NCI-H748 (cell line): ENCODE measurements around the gene LAMC3.

Experiments used
- DNase-seq: peaks from one replicate; lab custom pipeline; 2025; ENCODE audit not compliant: unreplicated experiment; lab: John Stamatoyannopoulos, UW

The LAMC3 gene

DNA sequence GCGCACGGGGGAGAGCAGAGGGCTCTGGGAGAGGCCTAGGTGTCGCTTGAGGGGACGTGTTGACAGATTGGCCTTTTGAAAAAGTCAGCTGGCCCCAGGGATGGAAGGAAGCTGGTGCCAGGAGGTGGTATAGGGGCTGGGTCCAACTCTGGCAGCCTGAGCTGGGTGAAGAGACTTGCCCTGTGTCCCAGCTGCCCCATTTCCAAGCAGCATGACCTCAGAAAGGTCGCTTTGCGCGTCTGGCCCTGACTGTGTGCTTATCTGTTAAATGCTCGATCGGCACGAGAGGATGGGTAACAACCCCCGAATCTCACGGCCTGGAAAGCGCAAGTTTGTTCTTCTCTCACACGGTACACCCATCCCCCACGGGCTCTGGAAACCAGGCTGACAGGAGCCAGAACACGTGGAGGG, 31.2 kb upstream of the LAMC3 start:
- DNase-seq, result no peak

DNA sequence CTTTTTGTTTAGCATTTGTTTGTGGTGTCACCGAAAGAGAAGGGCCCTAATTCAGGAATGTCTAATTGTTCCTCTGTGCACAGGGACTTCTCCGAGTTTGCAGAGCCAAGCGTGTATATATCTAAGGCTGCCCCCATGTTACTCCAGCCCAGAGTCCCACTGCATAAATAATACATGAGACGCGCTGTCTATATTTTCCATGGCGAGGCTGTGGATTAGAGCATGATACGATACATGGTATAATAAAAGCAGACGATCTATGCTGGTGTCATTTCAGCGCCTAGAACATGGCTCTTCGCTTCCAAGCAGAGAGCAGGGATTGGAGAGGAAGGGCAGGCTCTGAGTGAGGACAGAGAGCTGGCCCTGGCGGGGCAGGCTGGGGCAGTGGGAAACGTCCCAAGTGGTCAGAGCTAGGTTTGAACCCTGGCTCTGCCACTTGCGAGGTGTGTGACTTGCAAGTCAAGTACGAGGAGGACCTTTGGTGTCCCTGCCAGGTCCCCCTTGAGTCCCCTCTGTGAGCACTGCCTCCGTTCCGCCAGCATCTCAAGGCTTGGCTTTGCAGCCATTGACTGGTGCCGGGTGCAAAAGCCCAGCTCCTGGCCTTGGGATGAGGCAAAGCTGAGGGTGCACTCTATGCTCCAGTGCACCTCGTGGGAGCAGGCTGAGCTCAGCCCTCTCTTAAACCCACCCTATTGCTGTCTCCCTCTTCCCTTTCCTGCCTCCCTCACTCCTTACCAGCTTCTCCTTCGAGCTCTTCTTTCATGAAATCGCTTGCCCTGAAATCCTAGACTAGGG, 29.2 kb upstream of the LAMC3 start:
- no peak for DNase-seq

- DNase-seq, result no peak
Measured at GRCh38 chr9:130980526-130980925, 28.4 kb upstream of the LAMC3 start.

DNA sequence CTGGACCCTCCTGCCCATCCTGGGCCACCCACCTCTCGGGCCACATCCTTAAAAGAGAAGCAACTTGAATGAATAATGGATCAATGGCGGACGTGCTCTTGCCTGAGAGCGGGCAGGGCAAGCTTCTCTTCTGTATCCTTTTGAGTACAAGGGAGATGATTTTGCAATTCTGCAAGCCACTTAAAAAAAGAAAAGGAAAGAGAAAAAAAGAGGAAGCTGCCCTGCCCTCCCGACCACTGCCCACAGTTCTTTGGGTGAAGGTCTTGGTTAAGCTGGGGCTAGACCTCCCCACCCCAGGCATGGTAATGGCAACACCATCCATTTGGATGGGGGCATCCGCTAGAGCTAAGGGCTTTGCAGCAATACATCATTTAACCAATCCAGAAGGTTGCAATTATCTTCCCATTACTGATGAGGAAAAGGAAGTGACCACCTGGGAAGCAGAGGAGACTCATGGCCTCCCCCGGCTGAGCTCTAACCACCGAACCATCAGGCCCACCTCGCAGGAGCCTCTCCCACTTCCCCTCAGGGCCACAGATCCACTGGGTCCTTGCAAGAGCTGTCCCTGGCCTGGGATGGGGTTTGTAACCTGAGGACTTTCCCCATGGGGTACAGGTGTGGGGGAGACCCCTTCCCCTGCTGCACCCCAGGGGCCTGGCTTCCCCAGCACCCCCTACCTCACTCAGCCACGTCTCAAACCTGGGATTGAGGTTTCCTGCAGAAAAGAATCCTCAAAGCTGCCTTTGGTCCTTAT, 27.8 kb upstream of the LAMC3 start:
- DNase-seq, result no peak

- DNase-seq, result peak; percentile 63
Measured at GRCh38 chr9:130981756-130982137, 27.2 kb upstream of the LAMC3 start.

DNA sequence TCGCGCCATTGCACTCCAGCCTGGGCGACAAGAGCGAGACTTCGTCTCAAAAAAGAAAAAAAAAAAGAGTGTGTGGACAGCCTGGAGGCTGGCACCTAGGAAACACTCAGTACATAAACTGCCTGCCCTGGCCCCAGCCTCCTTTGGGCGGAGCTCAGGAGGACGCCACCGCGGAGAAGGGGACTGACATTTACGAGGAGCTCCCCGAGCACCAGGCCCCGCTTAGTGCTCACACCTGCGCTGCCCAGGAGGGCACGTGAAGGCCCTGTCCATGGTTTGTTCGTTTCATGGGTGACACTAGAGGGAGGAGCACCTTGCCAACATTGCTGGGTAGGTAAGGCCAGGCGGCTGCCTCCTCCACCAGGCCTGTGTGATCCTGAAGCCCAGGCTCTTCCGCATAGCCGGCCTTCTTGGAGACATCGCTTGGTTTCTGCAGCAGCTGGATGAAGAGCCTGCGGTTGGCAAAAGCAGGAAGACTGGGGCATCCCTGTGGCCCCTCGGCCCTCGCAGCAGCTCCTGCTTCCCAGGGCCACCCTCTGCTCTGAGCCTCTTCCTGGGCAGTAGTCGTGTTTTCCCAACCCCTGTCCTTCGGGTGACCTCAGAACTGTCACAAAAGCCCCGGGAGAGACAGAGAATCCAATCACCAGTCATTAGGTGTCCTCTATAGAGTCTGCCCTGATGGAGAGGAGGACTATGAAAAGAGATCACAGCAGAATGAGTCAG, 26.2 kb upstream of the LAMC3 start:
- DNase-seq, result no peak

DNA sequence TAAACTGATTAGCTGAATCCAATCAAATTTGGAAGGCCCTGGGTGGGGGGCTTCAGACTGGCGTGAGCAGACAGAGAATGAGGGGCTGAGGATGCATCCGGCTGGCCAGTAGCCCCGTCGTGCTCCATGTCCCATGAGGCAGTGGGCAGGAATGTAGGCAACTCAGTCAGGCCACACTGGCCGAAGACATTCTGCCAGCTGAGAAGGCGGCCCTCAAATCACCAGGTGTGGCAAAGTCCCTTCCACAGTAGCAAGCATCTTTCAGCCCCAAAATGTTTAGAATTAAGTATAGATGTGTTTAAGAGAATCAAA, 25.7 kb upstream of the LAMC3 start:
- DNase-seq, result no peak

DNA sequence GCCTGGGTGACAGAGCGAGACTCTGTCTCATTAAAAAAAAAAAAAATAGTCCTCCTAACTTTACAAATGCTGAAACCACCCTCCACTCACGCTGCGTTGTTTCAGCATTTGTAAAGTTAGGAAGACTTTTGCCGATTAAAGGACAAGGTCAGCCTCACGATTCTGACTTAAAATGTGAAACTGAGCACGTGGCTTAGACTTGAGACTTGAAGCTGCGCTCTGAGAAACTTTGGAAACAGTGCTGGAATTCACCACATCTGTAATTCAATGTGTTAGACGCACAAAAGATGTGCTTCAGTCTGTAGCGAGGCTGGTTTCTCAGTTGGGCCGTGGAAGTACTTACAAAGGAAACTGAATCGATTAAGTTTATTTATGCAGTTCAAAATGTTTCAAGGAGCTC, 25.0 kb upstream of the LAMC3 start:
- DNase-seq, result no peak

DNA sequence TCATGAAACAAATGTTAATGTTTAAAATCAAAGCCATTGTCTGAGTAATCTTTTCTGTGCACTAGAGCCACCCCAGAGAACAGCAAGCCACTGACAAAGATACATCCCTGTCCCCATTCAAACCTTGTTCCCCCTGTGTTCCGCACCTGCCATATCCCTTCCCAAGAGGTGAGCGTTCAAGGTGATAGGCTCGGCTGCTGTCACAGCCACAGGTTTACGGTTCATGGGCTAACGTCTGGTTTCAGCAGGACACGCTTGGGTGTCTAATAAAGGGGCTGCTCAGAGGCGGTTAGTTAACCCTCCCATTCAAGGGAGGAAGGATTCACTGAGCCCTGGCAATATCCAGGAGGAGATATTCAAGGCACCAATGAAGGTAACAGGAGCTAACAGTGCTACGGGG, 24.5 kb upstream of the LAMC3 start:
- DNase-seq, result no peak

GRCh38 chr9:130985029-130985428, 23.9 kb upstream of the LAMC3 start:
- DNase-seq, result no peak

DNA sequence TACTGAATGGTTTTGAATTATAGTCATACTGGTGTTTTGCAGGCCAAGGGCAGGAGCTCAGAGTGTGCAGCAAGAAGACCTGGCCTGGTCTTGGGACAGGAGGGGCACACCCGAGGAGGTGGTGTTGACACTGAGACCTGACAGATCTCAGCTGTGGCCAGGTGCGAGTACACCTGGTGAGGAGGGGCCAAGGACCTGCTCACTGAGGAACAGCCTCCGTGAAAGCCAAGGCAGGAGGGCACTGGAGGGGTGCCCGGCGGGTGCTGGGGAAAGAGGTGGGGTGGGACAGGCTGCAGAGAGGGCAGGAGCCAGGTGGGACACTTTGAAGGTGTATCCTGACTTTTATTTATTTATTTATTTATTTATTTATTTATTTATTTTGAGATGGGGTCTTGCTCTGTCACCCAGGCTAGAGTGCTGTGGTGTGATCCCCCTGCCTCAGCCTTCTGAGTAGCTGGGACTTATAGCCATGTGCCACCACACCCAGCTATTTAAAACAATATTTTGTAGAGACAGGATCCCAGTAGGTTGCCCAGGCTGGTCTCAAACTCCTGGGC, 23.3 kb upstream of the LAMC3 start:
- DNase-seq, result no peak

- DNase-seq, result peak; percentile 19
Measured at GRCh38 chr9:130986356-130986965, 22.5 kb upstream of the LAMC3 start.

DNA sequence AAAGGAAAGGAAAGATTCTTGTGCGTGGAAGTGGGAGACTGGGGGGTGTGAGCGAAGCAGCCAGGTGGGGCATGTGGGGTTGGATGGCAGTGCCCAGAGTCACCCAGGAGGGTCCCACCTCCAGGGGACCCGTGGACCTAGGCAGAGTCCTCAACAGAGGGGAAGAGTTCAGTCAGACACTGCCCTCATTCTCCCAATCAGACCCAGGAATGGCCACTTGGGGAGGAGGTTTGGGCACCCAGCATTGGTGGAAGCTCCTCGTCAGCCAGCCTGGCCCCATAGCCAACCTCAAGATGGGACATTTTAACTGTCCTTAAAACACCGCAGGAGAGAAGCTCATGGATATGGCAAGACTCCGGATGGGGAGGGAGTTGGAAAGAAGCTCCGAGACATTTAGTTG, 21.9 kb upstream of the LAMC3 start:
- no peak for DNase-seq

GRCh38 chr9:130987738-130988399, 21.1 kb upstream of the LAMC3 start:
- DNase-seq, result no peak

DNA sequence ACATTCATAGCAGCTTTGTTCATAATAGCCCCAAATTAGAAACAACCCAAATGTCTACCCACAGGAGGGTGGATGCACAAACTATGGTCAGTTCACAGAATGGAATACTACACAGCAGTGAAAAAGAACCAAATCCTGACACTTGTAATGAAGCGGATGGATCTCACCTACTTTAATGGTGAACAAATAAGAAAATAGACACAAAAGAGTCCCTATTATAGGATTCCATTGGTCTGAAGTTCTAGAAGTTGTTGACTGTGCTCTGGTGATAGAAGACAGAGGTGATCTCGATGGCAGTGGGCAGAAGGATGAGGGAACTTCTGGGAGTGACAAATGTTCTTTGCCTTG, 20.6 kb upstream of the LAMC3 start:
- no peak for DNase-seq

DNA sequence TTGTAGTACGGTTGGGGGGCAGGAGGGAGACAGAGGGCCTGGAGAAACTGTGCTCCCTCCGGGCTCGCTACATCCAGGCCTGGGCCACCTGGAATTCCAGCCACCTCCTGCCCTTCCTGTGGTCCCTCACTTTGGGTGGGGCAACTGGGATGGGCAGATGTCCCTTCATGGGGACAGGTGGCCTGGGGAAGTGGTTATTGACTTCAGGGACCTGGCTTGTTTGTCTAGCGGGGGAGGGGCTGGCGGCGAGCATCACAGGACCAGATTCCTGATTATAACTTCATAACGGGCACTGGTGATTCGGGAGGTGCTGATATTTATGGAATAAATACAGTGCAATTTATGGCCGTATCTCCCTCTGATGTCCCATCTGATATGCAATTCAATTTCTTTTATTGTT, 20.1 kb upstream of the LAMC3 start:
- peak; percentile 72 for DNase-seq

- DNase-seq, result no peak
Measured at GRCh38 chr9:130989391-130989790, 19.6 kb upstream of the LAMC3 start.

GRCh38 chr9:130989891-130990290, 19.1 kb upstream of the LAMC3 start:
- DNase-seq, result no peak

GRCh38 chr9:130990306-130990977, 18.5 kb upstream of the LAMC3 start:
- DNase-seq, result no peak

DNA sequence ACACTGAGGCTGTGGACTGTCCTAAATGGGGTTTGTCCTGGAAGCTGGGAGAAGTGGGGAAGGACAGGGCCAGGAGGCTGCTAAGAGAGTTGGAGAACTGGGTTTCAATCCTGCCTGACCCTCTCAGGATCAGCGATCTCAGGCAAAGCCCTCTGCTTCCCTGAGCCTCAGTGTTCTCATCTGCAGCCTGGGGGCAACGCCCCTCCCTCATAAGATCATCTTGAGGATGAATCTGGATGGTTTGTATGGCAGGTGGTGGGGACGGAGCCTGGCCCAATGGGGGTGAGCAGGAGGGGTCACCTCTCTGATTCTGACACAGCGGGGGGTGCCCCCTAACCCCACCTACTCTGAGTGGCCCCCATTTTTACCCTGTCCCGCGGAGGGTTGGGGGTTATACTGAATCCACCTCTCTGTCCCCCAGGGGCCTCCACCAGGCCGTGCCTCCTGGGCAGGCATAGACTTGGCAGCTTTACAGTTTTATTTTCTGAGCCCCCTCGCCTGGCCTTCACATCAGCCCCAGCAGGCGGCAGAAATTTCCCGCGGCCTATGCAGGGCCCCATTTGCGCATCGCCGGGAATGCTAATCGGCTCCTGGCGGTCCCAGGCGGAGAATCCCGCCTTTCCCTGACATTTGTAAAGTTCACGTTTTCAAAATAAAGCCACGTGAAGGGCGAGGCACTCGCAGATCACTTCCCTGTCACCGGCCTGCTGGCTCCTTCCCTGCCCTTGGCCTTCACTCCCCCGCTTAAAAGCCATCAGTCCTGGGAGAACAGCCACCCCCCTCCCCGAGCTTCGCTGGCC, 17.8 kb upstream of the LAMC3 start:
- DNase-seq, result peak; percentile 20
